HL-60/S4 (cell line): ENCODE data around the gene LCE2B.
"Not testable (repeated sequence)": the region's sequence is repeated elsewhere in the genome, so short reads cannot be mapped to it uniquely, and the experiment has no call there.

ENCODE experiments used
- in situ Hi-C: fragments of 300-500 bp; cut with MboI; formaldehyde crosslinking; loops from 2 replicates; pipeline ENCODE4 v1.14.3; 2022; ENCODE audit warnings: low sequenced_read_pairs

The LCE2B gene, protein sequence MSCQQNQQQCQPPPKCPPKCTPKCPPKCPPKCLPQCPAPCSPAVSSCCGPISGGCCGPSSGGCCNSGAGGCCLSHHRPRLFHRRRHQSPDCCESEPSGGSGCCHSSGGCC

DNA sequence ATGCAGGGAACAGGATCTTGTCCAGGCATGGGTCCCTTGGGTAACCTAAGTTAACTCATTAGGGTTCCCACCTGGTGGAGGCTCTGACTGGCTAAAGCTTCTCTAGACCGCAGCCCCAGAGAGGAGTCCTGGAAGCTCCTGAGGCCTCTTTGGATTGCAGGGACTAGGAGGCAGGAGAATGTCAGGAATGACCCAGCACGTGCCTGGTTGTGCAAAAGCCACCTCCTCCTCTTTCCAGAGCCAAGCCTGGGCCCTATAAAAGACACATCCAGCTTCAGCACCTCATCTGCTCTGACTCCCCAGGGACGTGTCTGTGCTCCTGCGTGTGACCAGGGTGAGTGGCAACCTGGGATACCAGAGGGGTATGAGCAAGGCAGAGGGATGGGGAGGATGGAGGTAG lies at the start of gene LCE2B:
Gene LCE2B, plus strand, starts transcription at position 301 of the 400 bp plus-strand sequence. CDS start 721 bp downstream, outside the sequence.
- in situ Hi-C loops = not testable (repeated sequence)

DNA sequence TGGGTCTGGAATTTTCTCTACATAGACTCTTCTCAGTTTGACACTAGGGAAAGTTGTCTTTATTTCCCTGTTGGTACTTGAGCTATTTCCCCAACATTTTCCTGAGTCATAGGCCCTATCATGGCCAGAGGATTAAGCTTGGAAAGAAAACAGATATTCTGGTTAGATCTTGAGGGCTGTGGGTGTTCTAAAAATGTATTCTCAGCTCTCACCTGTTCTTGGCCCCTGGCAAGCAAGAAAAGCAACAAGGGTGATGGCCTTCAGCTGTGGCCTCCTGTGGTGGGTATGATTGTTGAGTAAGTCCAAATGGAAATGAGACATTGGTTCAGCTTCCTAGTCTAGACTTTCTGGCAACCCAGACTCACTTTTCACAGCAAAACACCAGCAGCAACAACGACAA lies 45.6 kb upstream of the LCE2B start:
- in situ Hi-C loops = no loop called here

DNA sequence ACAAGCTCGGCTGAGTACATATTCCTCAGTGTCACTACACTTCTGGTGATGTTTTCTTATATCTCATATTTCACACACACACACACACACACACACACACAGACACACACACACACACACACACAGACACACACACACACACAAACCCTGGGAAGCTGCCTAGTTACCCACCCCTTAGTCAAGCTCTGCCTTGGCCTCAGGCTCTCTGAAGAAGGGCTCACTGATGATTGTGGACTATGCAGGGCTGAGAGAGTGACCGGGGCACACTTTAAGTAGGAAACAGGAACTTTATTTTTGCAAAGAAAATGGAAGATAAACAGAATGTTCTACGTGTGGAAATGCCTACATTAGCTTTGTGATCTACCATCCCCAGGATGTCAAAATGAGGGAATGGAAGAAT lies 42.0 kb upstream of the LCE2B start:
- in situ Hi-C loops = no loop called here

DNA sequence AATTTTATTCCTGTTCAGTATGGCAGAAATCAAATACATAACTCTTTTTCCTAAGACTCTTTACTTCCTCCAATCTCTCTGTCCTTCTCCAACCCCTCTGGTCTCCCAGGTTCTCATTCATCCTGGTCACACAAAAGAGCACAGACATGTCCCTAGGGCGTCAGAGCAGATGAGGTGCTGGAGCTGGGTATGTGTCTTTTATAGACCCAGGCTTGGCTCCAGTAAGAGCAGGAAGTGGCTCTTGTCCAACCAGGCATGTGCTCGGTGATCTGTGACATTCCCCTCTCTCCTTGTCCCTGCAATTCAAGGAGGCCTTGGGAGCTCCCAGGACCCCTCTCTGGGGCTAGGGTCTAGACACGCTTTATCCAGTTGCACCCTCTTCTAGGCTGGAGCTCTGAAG lies 40.8 kb upstream of the LCE2B start:
- in situ Hi-C loops = no loop called here

DNA sequence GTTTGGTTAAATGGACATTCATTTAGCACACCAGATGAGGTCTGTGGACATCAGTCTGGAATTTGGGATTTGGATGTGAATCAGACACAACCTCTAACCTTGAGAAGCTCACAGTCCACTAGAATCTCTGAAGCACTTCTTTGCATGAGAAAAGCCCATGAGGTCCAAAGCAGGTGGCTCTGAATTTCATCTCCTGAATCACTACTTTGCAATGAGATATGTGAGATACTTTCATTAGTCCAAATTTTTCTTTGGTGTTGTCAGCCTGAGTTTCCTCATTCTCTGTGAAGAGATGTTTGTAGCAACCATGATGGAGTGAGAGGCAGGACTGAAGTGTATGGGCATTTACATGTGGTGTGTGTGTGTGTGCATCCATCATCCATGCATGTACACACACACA lies 39.3 kb upstream of the LCE2B start:
- in situ Hi-C loops = no loop called here

DNA sequence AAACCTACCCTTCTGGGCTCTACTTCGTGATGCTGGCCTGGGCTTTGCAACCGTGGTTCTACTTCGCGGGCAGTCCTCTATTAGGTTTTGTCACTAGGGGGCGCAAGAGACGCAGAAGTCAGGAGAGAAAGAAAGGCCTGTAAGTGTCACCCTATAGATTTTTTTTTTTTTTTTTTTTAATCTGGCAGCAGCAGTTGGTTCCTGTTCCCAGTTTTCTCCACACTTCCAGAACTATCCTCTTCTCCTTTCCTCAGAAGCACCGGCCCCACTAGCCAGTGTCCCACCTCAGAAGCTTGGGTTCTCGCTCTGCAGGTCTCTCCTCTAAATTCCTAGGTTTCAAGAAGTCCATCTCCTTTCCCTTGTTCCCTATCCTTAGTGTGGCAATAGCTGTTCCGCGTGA lies 31.8 kb upstream of the LCE2B start:
- in situ Hi-C loops = no loop called here

DNA sequence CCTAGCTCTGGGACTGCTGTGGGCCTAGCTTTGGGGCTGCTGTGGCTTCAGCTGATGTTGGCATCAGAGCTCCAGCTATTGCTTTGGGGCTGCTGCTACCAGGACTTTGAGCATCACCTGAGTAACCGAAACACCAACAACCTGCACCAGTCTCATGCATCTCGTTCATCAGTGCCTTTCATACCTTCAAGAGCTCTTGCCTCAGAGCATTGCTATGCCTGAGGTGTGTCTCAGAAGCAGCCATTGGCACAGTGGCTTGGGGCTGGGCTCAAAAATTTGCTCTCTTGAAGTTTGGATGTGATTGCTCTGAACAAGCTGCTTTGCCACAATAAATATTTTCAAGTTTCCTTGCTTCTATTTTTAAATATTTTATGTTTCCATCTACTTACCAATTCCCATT lies 29.5 kb upstream of the LCE2B start:
- in situ Hi-C loops = no loop called here

DNA sequence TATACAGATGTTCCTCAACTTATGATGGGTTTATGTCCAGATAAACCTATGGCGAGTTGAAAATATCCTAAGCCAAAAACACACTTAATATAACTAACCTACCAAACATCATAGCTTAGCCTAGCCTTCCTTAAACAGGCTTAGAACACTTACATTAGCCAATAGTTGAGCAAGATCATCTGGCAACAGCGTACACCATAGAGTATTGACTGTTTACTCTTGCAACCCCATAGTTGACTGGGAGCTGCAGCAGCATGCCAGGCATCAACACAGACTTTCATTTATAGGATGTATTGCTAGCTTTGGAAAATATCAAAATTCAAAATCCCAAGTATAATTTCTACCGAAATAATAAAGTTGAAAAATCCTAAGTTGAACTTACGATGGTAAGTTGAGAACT lies 28.2 kb upstream of the LCE2B start:
- in situ Hi-C loops = no loop called here

DNA sequence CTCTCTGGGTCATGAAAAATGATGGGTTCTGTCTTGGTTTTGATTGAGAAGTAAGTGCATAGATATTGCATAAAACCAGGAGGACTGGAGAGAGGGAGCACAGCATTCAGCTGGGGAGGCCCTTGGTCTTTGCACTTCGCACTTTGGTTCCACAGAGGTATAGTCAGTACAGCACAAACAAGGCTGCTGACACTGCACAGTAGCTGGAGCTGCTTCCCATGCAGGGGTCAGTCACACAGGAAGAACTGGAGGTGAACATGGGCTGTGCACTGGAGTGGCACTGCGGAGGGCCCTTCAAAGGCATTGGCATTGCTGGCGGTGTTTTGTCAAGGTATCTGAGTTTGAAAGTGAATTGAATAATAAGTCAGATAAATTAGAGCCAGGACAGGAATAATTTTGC lies 27.3 kb upstream of the LCE2B start:
- in situ Hi-C loops = no loop called here

DNA sequence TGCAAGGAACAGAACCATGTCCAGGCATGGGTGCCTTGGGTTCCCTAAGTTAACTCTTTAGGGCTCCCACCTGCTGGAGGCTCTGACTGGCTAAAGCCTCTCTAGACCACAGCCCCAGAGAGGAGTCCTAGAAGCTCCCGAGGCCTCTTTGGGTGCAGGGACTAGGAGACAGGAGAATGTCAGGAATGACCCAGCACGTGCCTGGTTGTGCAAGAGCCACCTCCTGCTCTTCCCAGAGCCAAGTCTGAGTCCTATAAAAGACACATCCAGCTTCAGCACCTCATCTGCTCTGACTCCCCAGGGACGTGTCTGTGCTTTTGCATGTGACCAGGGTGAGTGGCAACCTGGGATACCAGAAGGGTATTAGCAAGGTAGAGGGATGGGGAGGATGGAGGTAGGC lies 22.8 kb upstream of the LCE2B start, which contains the start of gene LCE2D:
Gene LCE2D, plus strand, starts transcription at position 283 of the 400 bp plus-strand sequence. CDS start 726 bp downstream, outside the sequence.
- in situ Hi-C loops = no loop called here

DNA sequence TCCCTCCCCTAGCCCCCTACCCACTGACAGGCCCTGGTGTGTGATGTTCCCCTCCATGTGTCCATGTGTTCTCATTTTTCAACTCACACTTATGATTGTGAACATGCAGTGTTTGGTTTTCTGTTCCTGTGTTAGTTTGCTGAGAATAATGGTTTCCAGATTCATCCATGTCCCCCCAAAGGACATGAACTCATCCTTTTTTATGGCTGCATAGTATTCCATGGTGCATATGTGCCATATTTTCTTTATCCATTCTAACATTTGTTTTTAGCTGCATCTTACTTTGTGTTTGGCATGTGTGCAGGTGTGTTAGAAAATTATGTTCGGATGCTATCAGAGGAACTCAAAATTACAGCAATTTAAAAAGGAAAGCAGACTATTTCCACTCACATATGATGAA lies 19.8 kb upstream of the LCE2B start:
- in situ Hi-C loops = not testable (repeated sequence)

DNA sequence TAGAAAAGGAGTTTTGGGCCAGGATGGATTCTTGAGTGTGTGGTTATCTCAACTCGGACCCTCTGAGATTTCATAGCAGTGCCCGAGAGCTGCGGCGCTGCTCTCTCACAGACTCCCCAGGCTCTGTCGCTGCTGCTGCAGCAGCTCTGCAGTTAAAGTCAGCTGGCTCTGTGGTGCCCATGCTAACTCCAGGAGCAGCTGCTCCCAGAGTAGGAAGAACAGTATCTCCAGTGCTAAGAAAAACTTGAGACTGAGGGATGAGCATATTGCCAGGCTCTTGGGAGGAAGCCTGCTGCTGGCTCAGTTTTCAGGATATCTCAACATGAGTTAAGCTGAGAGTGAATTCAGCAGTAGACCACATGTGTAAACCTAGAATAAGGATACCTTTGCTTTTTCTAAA lies 18.3 kb upstream of the LCE2B start:
- in situ Hi-C loops = no loop called here

DNA sequence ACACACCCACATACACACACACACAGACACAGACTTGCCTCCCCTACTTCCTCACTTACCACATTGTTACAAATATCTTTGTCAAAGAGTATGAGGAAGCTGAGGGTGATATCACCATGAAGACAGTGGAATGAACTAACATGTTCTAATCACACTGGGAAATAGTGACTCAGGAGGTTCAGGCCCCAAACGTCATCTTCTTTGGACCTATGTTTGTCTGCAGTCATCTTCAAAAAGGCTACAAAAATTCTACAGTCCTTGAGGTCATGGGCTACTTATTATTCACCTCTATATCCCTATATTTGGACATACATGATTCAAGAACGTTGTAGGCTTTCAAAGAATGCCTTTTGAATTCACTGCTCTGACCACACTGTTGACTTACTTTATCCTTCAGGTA lies 12.9 kb upstream of the LCE2B start:
- in situ Hi-C loops = no loop called here

DNA sequence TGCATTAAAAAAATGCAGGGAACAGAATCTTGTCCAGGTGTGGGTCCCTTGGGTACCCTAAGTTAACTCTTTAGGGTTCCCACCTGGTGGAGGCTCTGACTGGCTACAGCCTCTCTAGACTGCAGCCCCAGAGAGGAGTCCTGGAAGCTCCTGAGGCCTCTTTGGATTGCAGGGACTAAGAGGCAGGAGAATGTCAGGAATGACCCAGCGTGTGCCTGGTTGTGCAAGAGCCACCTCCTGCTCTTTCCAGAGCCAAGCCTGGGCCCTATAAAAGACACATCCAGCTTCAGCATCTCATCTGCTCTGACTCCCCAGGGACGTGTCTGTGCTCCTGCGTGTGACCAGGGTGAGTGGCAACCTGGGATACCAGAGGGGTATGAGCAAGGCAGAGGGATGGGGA lies 10.9 kb upstream of the LCE2B start, which contains the start of gene LCE2C:
Gene LCE2C, plus strand, starts transcription at position 297 of the 400 bp plus-strand sequence. CDS start 737 bp downstream, outside the sequence.
- in situ Hi-C loops = not testable (repeated sequence)

DNA sequence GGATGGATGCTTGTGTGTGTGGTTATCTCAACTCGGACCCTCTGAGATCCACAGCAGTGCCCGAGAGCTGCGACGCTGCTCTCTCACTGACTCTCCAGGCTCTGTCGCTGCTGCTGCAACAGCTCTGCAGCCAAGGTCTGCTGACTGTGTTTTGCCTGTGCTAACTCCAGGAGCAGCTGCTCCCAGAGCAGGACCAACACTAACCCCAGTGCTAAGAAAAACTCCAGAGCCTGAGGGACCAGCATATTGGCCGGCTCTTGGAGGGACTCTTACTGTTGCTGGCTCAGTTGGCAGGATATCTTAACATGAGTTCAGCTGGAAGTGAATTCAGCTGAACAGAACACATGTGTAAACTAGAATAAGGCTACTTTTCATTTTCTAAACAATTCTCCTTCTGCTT lies 6.5 kb upstream of the LCE2B start:
- in situ Hi-C loops = no loop called here

DNA sequence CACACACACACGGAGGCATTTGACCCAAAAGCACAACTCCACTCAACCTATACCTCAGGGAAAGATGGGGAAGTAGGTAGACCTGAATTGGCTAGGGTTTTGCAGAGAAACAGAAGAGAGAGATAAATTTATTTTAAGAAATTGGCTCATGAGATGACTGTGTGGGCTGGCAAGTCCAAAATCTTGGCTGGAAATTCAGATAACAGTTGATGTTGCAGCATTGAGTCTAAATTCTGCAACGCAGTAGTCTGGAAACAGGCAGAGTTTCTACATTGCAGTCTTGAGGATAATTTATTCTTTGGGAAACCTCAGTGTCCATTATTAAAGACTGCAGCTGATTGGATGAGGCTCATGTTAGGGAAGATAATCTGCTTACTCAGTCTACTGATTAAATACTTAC lies 4.3 kb upstream of the LCE2B start:
- in situ Hi-C loops = no loop called here

DNA sequence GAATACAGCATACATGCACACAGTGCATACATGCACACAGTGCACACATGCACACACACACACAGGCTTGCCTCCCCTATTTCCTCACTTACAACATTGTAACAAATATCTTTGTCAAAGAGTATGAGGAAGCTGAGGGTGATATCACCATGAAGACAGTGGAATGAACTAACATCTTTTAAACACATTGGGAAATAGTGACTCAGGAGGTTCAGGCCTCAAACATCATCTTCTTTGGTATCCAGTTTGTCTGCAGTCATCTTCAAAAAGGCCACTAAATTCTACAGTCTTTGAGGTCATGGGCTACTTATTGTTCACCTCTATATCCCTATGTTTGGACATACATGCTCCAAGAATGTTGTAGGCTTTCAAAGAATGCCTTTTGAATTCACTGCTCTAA lies 2.1 kb upstream of the LCE2B start:
- in situ Hi-C loops = no loop called here

DNA sequence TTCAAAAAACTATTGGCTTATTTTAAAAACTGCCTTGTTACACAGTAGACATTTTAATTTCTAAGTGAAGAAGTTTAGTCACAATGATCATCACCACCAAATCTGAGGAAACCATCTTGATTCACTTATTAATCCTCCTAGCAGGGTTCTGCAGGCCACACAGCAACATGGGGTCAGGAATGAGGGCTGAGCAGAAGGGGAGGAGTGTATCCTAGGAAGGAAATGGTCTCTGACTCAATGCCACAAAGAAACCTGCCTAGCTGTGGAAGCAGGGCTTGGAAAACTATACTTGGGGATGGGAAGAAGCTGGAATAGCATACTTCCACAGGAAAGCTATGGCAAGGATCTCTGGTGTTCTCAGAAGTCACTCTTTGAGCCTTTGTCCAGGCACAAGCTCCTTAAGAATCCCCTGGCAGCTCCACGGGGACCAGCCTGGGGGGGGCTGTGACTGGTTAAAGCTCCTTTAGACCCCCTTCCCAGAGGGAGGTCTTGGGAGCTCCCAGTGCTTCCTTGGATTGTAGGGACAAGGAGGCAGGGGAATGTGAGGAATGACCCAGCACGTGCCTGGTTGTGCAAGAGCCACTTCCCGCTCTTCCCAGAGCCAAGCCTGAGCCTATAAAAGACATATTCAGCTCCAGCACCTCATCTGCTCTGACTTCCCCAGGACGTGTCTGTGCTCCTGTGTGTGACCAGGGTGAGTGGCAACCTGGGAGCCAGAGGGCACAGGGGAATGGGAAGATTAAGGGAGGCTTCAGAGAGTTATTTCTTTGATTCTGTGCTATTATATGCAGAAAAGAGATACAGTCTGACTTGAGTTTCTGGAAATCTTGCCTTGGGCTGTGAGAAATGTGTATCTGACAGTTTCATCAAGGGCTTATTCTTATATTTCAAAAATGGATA lies 12.0 kb downstream of the LCE2B start, which contains the start of gene LCE2A:
Gene LCE2A, plus strand, starts transcription at position 645 of the 900 bp plus-strand sequence. CDS start 557 bp downstream, outside the sequence.
- in situ Hi-C loops = no loop called here

DNA sequence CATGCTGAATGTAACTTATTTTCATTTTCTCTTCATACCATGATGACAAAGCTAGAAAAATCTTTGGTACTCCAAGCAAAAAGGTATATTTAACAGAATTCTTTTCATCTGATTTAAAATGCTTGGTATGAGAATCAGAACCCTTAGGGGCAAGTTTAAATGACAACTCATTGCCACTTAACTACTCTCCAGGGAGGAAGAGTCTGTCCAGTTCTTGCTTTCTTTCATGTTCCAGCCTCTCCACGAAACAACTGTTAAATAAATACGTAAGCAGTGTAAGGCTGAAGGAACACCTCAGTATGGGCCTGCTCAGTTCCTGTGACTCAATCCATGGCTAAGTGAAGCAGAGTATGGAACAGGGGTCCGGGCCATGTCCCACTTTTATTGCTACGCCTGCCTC lies 13.8 kb downstream of the LCE2B start:
- in situ Hi-C loops = no loop called here

DNA sequence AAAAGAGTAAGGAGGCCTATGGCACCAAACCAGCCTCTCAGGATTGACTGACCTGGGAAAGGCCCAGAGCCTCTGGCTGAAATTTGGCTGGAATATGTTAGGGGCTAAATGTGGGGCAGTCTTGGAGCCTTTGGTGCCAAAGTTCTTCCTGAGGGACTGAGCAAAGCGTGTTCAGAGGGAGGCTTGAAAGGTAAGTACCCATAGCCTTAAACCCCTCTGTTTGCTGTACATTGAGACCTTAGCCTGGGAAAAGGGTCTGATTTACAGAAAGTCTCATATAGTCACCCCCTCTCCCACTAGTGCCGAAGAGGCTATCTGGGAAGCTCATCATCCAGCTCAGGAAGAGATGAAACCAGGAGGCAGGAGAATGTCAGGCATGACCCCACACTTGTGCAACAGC lies 21.9 kb downstream of the LCE2B start, which contains the start of gene LCE4A:
Gene LCE4A, plus strand, starts transcription at position 301 of the 400 bp plus-strand sequence. CDS start 916 bp downstream, outside the sequence.
- in situ Hi-C loops = no loop called here

DNA sequence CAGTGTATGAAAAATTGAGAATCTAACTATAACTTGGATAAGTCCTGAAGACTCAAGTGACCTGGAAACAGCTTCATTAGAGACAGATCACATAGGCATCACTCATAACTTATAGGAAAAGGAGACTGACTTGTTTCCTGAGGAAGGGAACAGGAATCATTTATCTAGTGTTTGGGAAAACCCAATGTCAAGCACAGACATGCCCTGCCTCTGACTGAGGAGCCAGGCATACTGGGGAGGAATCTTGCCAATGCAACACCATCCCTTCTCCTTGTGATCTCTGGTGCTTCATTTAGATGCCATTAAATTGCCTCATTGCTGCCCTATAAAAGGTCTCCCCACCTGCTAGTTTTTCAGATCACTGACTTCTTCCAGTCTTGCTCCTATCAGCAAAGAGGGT lies 32.3 kb downstream of the LCE2B start:
- in situ Hi-C loops = no loop called here

DNA sequence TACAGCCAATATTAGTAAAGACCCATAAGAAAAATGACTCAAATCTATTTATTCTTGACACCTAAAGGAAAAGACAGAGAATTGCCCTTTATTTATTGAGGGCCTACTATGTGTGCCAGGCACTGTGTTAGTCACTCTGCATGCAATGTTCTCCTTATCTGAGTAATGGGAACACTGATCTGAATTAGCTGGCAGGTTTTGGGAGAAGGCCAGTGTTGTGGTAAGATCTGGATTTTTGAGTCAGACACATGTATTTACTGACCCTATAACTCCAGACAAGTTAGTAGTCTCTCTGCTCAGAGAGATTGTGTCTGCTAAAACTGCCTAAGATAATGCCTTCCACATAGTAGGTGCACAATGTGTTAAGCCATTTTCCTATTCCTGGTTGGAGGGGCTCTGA lies 39.3 kb downstream of the LCE2B start:
- in situ Hi-C loops = no loop called here
